HFF-Myc (cell line): Measurements from ENCODE around the gene KCNK13.

ENCODE experiments used
- DNase-seq: peaks from one replicate; pipeline ENCODE4 v3.0.0-alpha.2; 2011; ENCODE audit warnings: low read depth; ENCODE audit errors: extremely low read depth
- H3K4me3 ChIP-seq: replicated peaks from 2 replicates; pipeline ENCODE4 v1.5.1; 2011; ENCODE audit warnings: low read depth, mild to moderate bottlenecking, control low read depth, low read length
- CTCF ChIP-seq: IDR thresholded peaks from 2 replicates; pipeline ENCODE4 v1.5.1; 2012; ENCODE audit warnings: mild to moderate bottlenecking, low read depth, low read length, control low read depth; ENCODE audit errors: missing control alignments

KCNK13 gene

GRCh38 chr14:90034156-90034555, 27.6 kb upstream of the KCNK13 start:
- no peak for DNase-seq
- H3K4me3 ChIP-seq: no peak overlapping the region
- TF ChIP-seq CTCF: no peak

DNA sequence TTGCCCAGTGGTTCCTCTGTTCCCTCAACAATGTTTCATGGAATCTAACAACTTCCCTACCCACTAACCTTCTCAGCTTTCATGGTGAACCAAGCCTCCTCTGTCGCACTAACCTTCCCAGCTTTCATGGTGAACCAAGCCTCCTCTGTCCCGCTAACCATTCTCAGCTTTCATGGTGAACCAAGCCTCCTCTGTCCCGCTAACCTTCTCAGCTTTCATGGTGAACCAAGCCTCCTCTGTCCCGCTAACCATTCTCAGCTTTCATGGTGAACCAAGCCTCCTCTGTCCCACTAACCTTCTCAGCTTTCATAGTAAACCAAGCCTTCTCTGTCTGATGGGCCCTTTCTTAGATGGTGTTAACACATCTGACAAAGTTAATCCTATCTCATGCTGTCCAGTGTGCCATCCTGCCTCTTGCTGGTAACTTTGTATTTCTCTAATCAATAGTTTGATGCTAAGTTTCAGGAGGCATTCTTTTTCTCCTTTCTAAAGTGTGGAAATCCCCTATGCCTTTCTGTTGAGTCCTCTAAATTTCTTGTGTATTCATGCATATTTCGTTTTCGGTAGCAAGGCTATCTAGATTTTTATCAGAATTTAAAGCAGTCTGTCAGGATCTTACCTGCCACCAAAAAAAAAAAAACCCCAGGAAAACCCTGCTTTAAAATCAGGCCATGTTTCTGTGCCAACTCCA, 26.8 kb upstream of the KCNK13 start:
- TF ChIP-seq CTCF: no peak
- DNase-seq: no peak
- H3K4me3 ChIP-seq: no peak overlapping the region

DNA sequence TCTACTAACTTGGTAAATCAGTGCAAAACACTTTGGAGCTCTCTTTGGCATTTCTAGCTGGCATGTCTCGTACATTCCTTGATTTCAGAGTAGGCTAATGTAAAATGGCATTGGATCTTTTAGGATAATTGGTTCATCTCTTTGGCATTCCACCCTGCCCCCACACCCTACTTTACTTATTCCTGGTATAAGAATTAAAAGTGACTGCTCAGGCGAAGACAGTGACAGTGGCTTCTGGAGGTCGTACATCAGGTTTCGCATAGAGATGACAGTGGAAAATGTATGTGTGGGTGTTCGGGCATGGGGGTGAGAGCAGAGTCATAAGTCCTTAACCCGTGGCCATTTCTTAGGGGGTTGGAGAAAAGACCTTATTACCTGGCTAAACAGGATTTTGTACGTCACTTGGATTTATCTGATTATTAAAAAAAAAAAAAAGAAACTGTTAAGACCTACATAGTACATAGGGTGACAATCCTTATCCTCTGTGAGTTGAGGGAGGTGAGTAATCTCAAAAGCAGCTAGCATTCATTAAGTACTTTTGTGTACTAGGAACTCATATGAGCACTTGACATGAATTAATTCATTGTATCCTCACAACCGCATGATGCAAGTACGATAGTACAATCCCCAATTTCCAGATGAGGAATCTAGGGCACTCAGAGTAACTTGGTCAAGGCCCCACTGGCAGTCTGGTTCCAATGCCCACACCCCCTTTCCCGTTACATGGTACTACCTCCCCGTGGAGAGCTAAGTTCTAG, 22.4 kb upstream of the KCNK13 start:
- DNase-seq: no peak
- no peak for TF ChIP-seq CTCF

DNA sequence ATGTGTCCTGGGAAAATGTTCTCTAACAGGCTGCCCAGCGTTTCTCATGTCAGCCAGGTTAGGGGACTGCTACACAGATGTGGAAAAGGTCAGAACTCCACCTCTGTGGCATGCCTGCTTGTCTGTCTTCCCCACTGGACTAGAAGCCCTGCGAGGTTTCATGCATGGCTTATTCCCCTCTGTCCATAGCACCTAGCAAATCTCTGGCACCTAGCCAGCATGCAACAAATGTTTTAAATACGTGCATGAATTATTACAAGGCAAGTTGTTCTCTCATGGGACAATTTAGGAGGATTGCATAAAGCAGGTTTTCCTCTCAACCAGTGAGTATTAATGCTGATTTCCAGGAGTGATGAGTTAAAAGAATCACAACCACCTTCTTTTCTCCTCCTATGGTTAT, 21.4 kb upstream of the KCNK13 start:
- no peak overlapping the region for H3K4me3 ChIP-seq
- TF ChIP-seq CTCF: no peak
- DNase-seq: no peak

More for the DNA sequence above, 22.4 kb upstream of the KCNK13 start:
- no peak overlapping the region for H3K4me3 ChIP-seq

- H3K4me3 ChIP-seq: no peak overlapping the region
- no peak for TF ChIP-seq CTCF
- DNase-seq: no peak
Observed at GRCh38 chr14:90042496-90043252, 19.1 kb upstream of the KCNK13 start.

DNA sequence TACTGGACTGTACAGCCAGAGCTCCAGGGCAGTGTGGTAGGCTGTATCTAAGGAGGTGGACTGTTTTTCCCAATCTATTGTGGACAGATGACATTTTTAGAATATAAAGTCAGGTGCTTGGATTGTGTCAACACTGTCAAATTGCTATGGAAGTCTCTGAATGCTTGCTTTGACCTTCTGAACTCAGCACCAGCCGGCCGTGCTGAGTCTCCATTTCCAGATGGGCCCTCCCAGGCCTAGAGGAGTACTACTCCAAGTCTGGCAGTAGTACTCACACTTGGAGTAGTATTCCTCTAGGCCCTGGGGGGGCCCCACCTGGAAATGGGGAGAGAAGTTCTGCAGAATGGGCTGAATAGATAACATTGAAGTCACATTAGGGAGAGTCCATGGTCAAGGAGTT, 16.2 kb upstream of the KCNK13 start:
- no peak for TF ChIP-seq CTCF
- H3K4me3 ChIP-seq: no peak overlapping the region
- DNase-seq: no peak
